ENCODE results near the gene CALML3. TPM values are rescaled to one million over a fixed set of nuclear protein-coding genes. Genes with fewer than 3 reads are reported as not detected.
"Not testable (repeated sequence)": the region's sequence is repeated elsewhere in the genome, so short reads cannot be mapped to it uniquely, and the experiment has no call there.

CALML3 gene
- not detected for total RNA-seq

GRCh38 chr10:5524641-5525560 is at the start of gene CALML3:
CALML3 (plus strand) TSS chr10:5524961; CDS start chr10:5525086, 125 bp downstream.
- H3K27ac Mint-ChIP-seq, result no peak within 1 kb of the TSS
- ATAC-seq (replicated peaks in 1 of 2) (no peak), DNase-seq (no peak)
- no peaks in the 10 kb centered on the region for H3K36me3 Mint-ChIP-seq (ENCODE audit: insufficient read depth in 2 of 2)
- H3K9me3 Mint-ChIP-seq, result no peaks in the 10 kb centered on the region
- no peak within 1 kb of the TSS for H3K4me3 Mint-ChIP-seq
- no peaks in the 10 kb centered on the region for H3K4me1 Mint-ChIP-seq (ENCODE audit: low read depth)
- no peaks in the 10 kb centered on the region for H3K27me3 Mint-ChIP-seq (ENCODE audit: low read depth)

- H3K9me3 Mint-ChIP-seq; H3K4me1 Mint-ChIP-seq (ENCODE audit: low read depth); DNase-seq; H3K27ac Mint-ChIP-seq; H3K36me3 Mint-ChIP-seq (ENCODE audit: insufficient read depth in 2 of 2); ATAC-seq (replicated peaks in 1 of 2); H3K27me3 Mint-ChIP-seq (ENCODE audit: low read depth); H3K4me3 Mint-ChIP-seq: not testable (repeated sequence)
Observed at GRCh38 chr10:5475088-5475487, 49.7 kb upstream of the CALML3 start.

GRCh38 chr10:5475974-5476807 is 48.6 kb upstream of the CALML3 start:
- not testable (repeated sequence) for H3K4me1 Mint-ChIP-seq (ENCODE audit: low read depth); DNase-seq; H3K4me3 Mint-ChIP-seq; ATAC-seq (replicated peaks in 1 of 2); H3K36me3 Mint-ChIP-seq (ENCODE audit: insufficient read depth in 2 of 2); H3K9me3 Mint-ChIP-seq; H3K27ac Mint-ChIP-seq; H3K27me3 Mint-ChIP-seq (ENCODE audit: low read depth)

- DNase-seq (no peak), ATAC-seq (replicated peaks in 1 of 2) (no peak)
- Mint-ChIP-seq H3K36me3 (ENCODE audit: insufficient read depth in 2 of 2) (no peaks in the 10 kb centered on the region), H3K27me3 (ENCODE audit: low read depth) (no peaks in the 10 kb centered on the region), H3K27ac (no peak overlapping the region), H3K4me3 (no peak overlapping the region), H3K9me3 (no peaks in the 10 kb centered on the region), H3K4me1 (ENCODE audit: low read depth) (no peaks in the 10 kb centered on the region)
Observed at GRCh38 chr10:5476918-5477525, 47.7 kb upstream of the CALML3 start.

- no peak overlapping the region for H3K4me3 Mint-ChIP-seq
- no peak for ATAC-seq (replicated peaks in 1 of 2)
- H3K27me3 Mint-ChIP-seq (ENCODE audit: low read depth), result no peaks in the 10 kb centered on the region
- no peaks in the 10 kb centered on the region for H3K9me3 Mint-ChIP-seq
- DNase-seq, result no peak
- H3K27ac Mint-ChIP-seq, result no peak overlapping the region
- H3K4me1 Mint-ChIP-seq (ENCODE audit: low read depth), result no peaks in the 10 kb centered on the region
- H3K36me3 Mint-ChIP-seq (ENCODE audit: insufficient read depth in 2 of 2), result no peaks in the 10 kb centered on the region
Observed at GRCh38 chr10:5477948-5478693, 46.6 kb upstream of the CALML3 start.

- Mint-ChIP-seq H3K4me3 (no peak overlapping the region), H3K27me3 (ENCODE audit: low read depth) (no peaks in the 10 kb centered on the region), H3K9me3 (no peaks in the 10 kb centered on the region), H3K27ac (no peak overlapping the region), H3K36me3 (ENCODE audit: insufficient read depth in 2 of 2) (no peaks in the 10 kb centered on the region), H3K4me1 (ENCODE audit: low read depth) (no peaks in the 10 kb centered on the region)
- no peak for DNase-seq
- ATAC-seq (replicated peaks in 1 of 2), result no peak
Observed at GRCh38 chr10:5478694-5479305, 46.0 kb upstream of the CALML3 start.

GRCh38 chr10:5479481-5480161 is 45.1 kb upstream of the CALML3 start:
- Mint-ChIP-seq H3K27me3 (ENCODE audit: low read depth) (no peaks in the 10 kb centered on the region), H3K4me3 (no peak overlapping the region), H3K4me1 (ENCODE audit: low read depth) (no peaks in the 10 kb centered on the region), H3K9me3 (no peaks in the 10 kb centered on the region), H3K36me3 (ENCODE audit: insufficient read depth in 2 of 2) (no peaks in the 10 kb centered on the region), H3K27ac (no peak overlapping the region)
- DNase-seq, result no peak
- no peak for ATAC-seq (replicated peaks in 1 of 2)

- Mint-ChIP-seq H3K27ac (no peak overlapping the region), H3K36me3 (ENCODE audit: insufficient read depth in 2 of 2) (no peaks in the 10 kb centered on the region), H3K4me1 (ENCODE audit: low read depth) (no peaks in the 10 kb centered on the region), H3K27me3 (ENCODE audit: low read depth) (no peaks in the 10 kb centered on the region), H3K9me3 (no peaks in the 10 kb centered on the region), H3K4me3 (no peak overlapping the region)
- no peak for ATAC-seq (replicated peaks in 1 of 2)
- DNase-seq, result no peak
Observed at GRCh38 chr10:5480162-5480941, 44.4 kb upstream of the CALML3 start.

GRCh38 chr10:5481121-5481520 is 43.6 kb upstream of the CALML3 start:
- Mint-ChIP-seq H3K27ac (no peak overlapping the region), H3K4me1 (ENCODE audit: low read depth) (no peaks in the 10 kb centered on the region), H3K4me3 (no peak overlapping the region), H3K27me3 (ENCODE audit: low read depth) (no peaks in the 10 kb centered on the region), H3K9me3 (no peaks in the 10 kb centered on the region), H3K36me3 (ENCODE audit: insufficient read depth in 2 of 2) (no peaks in the 10 kb centered on the region)
- DNase-seq (no peak), ATAC-seq (replicated peaks in 1 of 2) (no peak)

- no peak overlapping the region for H3K27ac Mint-ChIP-seq
- no peaks in the 10 kb centered on the region for H3K4me1 Mint-ChIP-seq (ENCODE audit: low read depth)
- no peaks in the 10 kb centered on the region for H3K27me3 Mint-ChIP-seq (ENCODE audit: low read depth)
- H3K9me3 Mint-ChIP-seq, result no peaks in the 10 kb centered on the region
- no peak for DNase-seq
- H3K36me3 Mint-ChIP-seq (ENCODE audit: insufficient read depth in 2 of 2), result no peaks in the 10 kb centered on the region
- no peak overlapping the region for H3K4me3 Mint-ChIP-seq
- ATAC-seq (replicated peaks in 1 of 2), result no peak
Observed at GRCh38 chr10:5482016-5482415, 42.7 kb upstream of the CALML3 start.

GRCh38 chr10:5484205-5484604 is 40.6 kb upstream of the CALML3 start:
- DNase-seq (no peak), ATAC-seq (replicated peaks in 1 of 2) (no peak)
- no peaks in the 10 kb centered on the region for H3K9me3 Mint-ChIP-seq
- H3K4me1 Mint-ChIP-seq (ENCODE audit: low read depth), result no peaks in the 10 kb centered on the region
- H3K27me3 Mint-ChIP-seq (ENCODE audit: low read depth), result no peaks in the 10 kb centered on the region
- peaks cover 0 to 1% of the 10 kb centered on the region in 2 donors for H3K36me3 Mint-ChIP-seq (ENCODE audit: insufficient read depth in 2 of 2)
- H3K27ac Mint-ChIP-seq, result no peak overlapping the region
- H3K4me3 Mint-ChIP-seq, result no peak overlapping the region

All from activated T-cell treated with anti-CD3 and anti-CD28 coated beads, Interleukin-2, amount 50 U/mL, for 72 hours (primary cell).